HAP-1 (cell line): Measurements from ENCODE around the gene TRIM31.
A peak's percentile ranks its signal among the peaks of the same experiment; 100 is the strongest.

ENCODE experiments used
- DNase-seq, 2 experiments: peaks; one replicate each; pipeline ENCODE4 v3.0.0-alpha.2; 2016 to 2020; ENCODE audit warnings: low spot score in 2 of 2
- H3K27me3 ChIP-seq: fragments of 250-450 bp; sonication (Bioruptor Pico); 2 replicates; pipeline ENCODE4 v1.5.1; 2020; ENCODE audit warnings: low read depth, mild to moderate bottlenecking, moderate library complexity
- H3K36me3 ChIP-seq: fragments of 250-450 bp; sonication (Bioruptor Pico); replicated peaks from 2 replicates; pipeline ENCODE4 v1.5.1; 2020; ENCODE audit warnings: mild to moderate bottlenecking
- H3K4me1 ChIP-seq: fragments of 250-450 bp; sonication (Bioruptor Pico); 2 replicates; pipeline ENCODE4 v1.5.1; 2020; ENCODE audit warnings: mild to moderate bottlenecking
- H3K4me3 ChIP-seq: fragments of 250-450 bp; sonication (Bioruptor Pico); 2 replicates; pipeline ENCODE4 v1.5.1; 2020; ENCODE audit warnings: mild to moderate bottlenecking, moderate library complexity
- H3K9me3 ChIP-seq: fragments of 250-450 bp; sonication (Bioruptor Pico); 2 replicates; pipeline ENCODE4 v1.5.1; 2020; ENCODE audit warnings: mild to moderate bottlenecking, moderate library complexity
- in situ Hi-C: fragments of 300-500 bp; cut with MboI; formaldehyde crosslinking; loops from 3 replicates; pipeline ENCODE4 v1.14.3; 2020; ENCODE audit warnings: low sequenced_read_pairs, inconsistent platforms, mixed read lengths

The TRIM31 gene

GRCh38 chr6:30067460-30068139 lies 45.3 kb downstream of the TRIM31 start:
- Histone ChIP-seq H3K36me3 (peaks cover 19% of the 10 kb centered on the region), H3K4me1 (peaks cover 9% of the 10 kb centered on the region), H3K9me3 (no peaks in the 10 kb centered on the region), H3K27me3 (no peaks in the 10 kb centered on the region), H3K4me3 (peak overlapping the region; percentile 54)
- in situ Hi-C loops: no loop called here
- peak; percentile 71 to 92 for DNase-seq

DNA sequence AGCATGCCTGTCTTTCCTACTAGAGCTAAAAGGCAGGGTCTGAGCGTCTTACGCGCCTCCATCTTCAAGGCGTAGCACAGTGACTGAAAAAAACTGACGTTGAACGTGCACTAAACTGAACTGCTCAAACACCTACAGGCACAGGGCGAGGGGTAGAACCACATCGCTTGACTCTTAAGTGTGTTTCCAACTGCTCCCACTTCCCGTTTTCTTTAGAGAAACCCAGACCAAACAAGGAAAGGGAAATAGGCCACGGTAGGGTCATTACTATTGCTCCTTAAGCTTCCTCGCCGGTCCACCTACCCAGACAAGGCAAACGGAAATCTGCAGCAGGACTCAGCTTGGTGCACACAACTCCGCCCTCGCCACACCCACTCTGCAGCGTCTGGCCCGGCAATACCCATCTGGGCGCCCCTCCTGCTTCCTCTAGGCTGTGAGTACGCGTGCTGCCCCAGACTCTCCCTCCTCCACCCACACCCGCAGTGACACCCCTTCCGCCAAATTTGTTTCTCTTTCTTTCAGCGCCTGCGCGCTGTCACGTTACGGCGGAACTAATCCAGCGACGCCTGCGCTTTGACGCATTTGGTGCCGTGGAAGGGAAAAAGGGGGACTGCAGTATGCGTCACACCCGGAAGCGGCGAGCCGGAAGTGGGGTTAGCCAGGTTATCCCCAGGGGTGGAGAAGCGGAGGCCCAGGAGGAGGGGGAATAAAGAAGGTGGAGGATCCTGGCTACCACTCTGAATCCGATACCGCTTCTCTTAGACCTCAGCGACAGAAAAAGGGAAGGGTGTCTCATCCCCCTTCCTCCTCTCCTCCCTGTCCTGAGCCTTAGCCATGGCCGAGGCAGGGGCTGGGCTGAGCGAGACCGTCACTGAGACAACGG lies 46.1 kb downstream of the TRIM31 start, which contains the start of gene PPP1R11:
TSS of gene PPP1R11 (plus strand) at position 622 of the 883 bp plus-strand sequence. CDS start at position 835, 213 bp downstream.
- in situ Hi-C loops: no loop called here
- DNase-seq: peak; percentile 97 to 98
- no peaks in the 10 kb centered on the region for H3K27me3 ChIP-seq
- peaks cover 19% of the 10 kb centered on the region for H3K36me3 ChIP-seq
- H3K9me3 ChIP-seq: no peaks in the 10 kb centered on the region
- H3K4me1 ChIP-seq: peaks cover 12% of the 10 kb centered on the region
- peak within 1 kb of the TSS; percentile 54 for H3K4me3 ChIP-seq

GRCh38 chr6:30066082-30066481 lies 46.8 kb downstream of the TRIM31 start:
- peaks cover 12% of the 10 kb centered on the region for H3K4me1 ChIP-seq
- H3K36me3 ChIP-seq: peaks cover 19% of the 10 kb centered on the region
- in situ Hi-C loops: no loop called here
- DNase-seq: no peak
- peak overlapping the region; percentile 54 for H3K4me3 ChIP-seq
- no peaks in the 10 kb centered on the region for H3K9me3 ChIP-seq
- H3K27me3 ChIP-seq: no peaks in the 10 kb centered on the region

DNA sequence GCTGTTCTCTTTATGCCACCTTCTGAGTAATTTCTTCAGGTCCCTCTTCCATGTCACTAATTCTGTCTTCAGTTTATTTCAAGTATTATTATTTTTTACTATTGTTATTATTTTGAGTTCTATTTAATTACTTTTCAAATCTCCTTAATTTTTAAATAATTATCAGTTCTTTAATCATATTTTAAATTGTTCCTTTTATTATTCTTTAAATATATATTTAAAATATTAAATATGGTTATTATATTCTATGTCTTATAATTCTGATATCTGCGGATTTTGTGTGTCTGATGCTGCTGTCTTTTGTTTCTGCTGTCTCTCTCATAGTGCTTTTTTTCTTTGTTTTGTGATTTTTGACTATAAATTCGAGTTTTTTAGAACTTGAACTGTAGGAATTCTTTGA lies 49.6 kb downstream of the TRIM31 start:
- no peak overlapping the region for H3K4me3 ChIP-seq
- no peaks in the 10 kb centered on the region for H3K27me3 ChIP-seq
- H3K36me3 ChIP-seq: peaks cover 19% of the 10 kb centered on the region
- H3K9me3 ChIP-seq: no peaks in the 10 kb centered on the region
- in situ Hi-C loops: no loop called here
- DNase-seq: no peak
- peaks cover 23% of the 10 kb centered on the region for H3K4me1 ChIP-seq

GRCh38 chr6:30062471-30063178 lies 50.3 kb downstream of the TRIM31 start:
- H3K4me3 ChIP-seq: peak overlapping the region; percentile 66
- H3K4me1 ChIP-seq: peaks cover 19% of the 10 kb centered on the region
- no peak for DNase-seq
- H3K36me3 ChIP-seq: peaks cover 25% of the 10 kb centered on the region
- in situ Hi-C loops: no loop called here
- no peaks in the 10 kb centered on the region for H3K27me3 ChIP-seq
- no peaks in the 10 kb centered on the region for H3K9me3 ChIP-seq

- H3K27me3 ChIP-seq: no peaks in the 10 kb centered on the region
- DNase-seq: no peak
- H3K9me3 ChIP-seq: no peaks in the 10 kb centered on the region
- H3K4me3 ChIP-seq: peak overlapping the region; percentile 66
- peaks cover 19% of the 10 kb centered on the region for H3K4me1 ChIP-seq
- in situ Hi-C loops: no loop called here
- H3K36me3 ChIP-seq: peaks cover 26% of the 10 kb centered on the region
Measured at GRCh38 chr6:30061858-30062458, 50.9 kb downstream of the TRIM31 start.

- DNase-seq: peak; percentile 91 to 93
- in situ Hi-C loops: no loop called here
- Histone ChIP-seq H3K4me3 (peak within 1 kb of the TSS; percentile 66), H3K4me1 (peaks cover 19% of the 10 kb centered on the region), H3K27me3 (no peaks in the 10 kb centered on the region), H3K9me3 (no peaks in the 10 kb centered on the region), H3K36me3 (peaks cover 26% of the 10 kb centered on the region)
Measured at GRCh38 chr6:30061092-30061857, 51.6 kb downstream of the TRIM31 start, which contains the start of gene POLR1H. Gene POLR1H (plus strand): TSS chr6:30061265. CDS start chr6:30061525, 260 bp downstream.

DNA sequence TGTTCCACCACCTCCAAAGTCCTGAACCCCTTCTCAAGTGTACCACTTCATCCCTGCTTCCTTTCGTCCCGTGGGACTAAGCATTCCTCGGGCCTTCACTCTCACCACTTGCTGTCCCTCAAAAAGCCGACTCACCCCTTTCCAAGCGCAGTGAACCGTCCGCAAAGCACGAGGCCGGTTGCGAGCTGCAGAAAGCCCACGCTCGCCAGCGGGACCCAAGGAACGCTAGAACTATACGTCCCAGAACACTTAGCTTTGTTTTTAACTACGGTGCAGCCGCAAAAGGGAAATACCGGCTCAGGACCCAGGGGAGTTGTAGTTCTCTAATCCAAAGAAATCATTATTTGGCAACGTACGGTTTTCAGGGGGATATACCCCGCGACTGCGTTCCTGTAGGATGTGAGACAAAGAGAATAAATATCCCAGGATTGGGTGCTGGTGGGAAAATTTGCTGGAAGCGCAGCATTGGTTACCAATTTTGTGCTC lies 52.2 kb downstream of the TRIM31 start:
- peak overlapping the region; percentile 66 for H3K4me3 ChIP-seq
- peaks cover 25% of the 10 kb centered on the region for H3K36me3 ChIP-seq
- no peaks in the 10 kb centered on the region for H3K27me3 ChIP-seq
- in situ Hi-C loops: no loop called here
- H3K4me1 ChIP-seq: peaks cover 15% of the 10 kb centered on the region
- peak in 1 of 2 experiments; percentile 20 for DNase-seq
- no peaks in the 10 kb centered on the region for H3K9me3 ChIP-seq

DNA sequence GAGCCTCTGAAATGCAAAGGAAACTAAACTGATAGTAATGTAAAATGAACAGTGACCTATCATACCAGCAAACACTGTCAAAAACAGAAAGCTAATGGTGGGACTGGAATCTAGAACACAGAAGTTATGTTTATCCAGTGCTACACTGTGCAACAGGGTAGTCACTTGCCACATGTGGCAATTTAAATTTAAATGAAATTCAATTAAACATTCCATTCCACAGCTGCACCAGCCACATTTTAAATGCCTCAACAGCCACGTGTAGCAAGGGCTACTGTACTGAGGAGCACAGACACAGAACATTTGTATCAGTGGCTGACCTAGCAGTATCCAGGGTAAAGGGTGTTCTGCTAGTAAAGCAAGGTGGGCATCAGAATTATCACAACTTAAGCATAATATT lies 57.4 kb downstream of the TRIM31 start:
- H3K4me1 ChIP-seq: peaks cover 11% of the 10 kb centered on the region; the same call in 1 of the 2 replicates
- no peaks in the 10 kb centered on the region for H3K27me3 ChIP-seq
- no peak overlapping the region for H3K4me3 ChIP-seq
- no peaks in the 10 kb centered on the region for H3K9me3 ChIP-seq
- no peak for DNase-seq
- peaks cover 6% of the 10 kb centered on the region for H3K36me3 ChIP-seq
- in situ Hi-C loops: no loop called here

- no peaks in the 10 kb centered on the region for H3K9me3 ChIP-seq
- peaks cover 6% of the 10 kb centered on the region for H3K36me3 ChIP-seq
- in situ Hi-C loops: no loop called here
- H3K4me1 ChIP-seq: no peaks in the 10 kb centered on the region
- no peaks in the 10 kb centered on the region for H3K27me3 ChIP-seq
- no peak for DNase-seq
- H3K4me3 ChIP-seq: no peak overlapping the region
Measured at GRCh38 chr6:30053682-30054081, 59.2 kb downstream of the TRIM31 start.
